Measurements from ENCODE around the gene SLC25A10.

- TF ChIP-seq CTCF (IDR thresholded peaks at IDR 0.05 in 4 of 5, conservative IDR thresholded peaks at IDR 0.05 in 1 of 5) (no peak), POLR2A (IDR thresholded peaks at IDR 0.05) (no peak)
These were observed 5.1 kb downstream of the SLC25A10 start for GRCh38 chr17:81717049-81717765.
